Liver (tissue), 9 donors: Measurements from ENCODE around the gene HIKESHI. TPM values are rescaled to one million over a fixed set of nuclear protein-coding genes. Genes with fewer than 3 reads are reported as not detected.

ENCODE experiments used
- DNase-seq: peaks from one replicate; pipeline ENCODE4 v3.0.0-alpha.2; 2017; ENCODE audit warnings: low spot score
- H3K27ac ChIP-seq, 2 donors: one replicate each; pipeline ENCODE4 v1.7.0; 2013; ENCODE audit warnings: inconsistent platforms in 2 of 2, low read length in 2 of 2, control low read depth in 1 of 2, low read depth in 1 of 2, mild to moderate bottlenecking in 1 of 2
- H3K27me3 ChIP-seq, 4 donors: one replicate each; pipeline versions ENCODE4 v1.6.1 to v1.7.0; 2013; ENCODE audit warnings: low read length in 3 of 4, inconsistent platforms in 1 of 4, mild to moderate bottlenecking in 1 of 4, moderate library complexity in 1 of 4; ENCODE audit not compliant: control insufficient read depth in 4 of 4, insufficient read depth in 4 of 4
- H3K36me3 ChIP-seq, 4 donors: one replicate each; pipeline versions ENCODE4 v1.6.1 to v1.7.0; 2013; ENCODE audit warnings: low read length in 3 of 4, mild to moderate bottlenecking in 3 of 4, low read depth in 1 of 4, moderate library complexity in 1 of 4; ENCODE audit not compliant: control insufficient read depth in 4 of 4, insufficient read depth in 3 of 4
- H3K4me1 ChIP-seq, 4 donors: one replicate each; pipeline versions ENCODE4 v1.6.1 to v1.7.0; 2013; ENCODE audit warnings: low read length in 3 of 4, mild to moderate bottlenecking in 3 of 4, moderate library complexity in 1 of 4; ENCODE audit not compliant: control insufficient read depth in 4 of 4, insufficient read depth in 4 of 4
- H3K4me3 ChIP-seq, 3 donors: one replicate each; pipeline versions ENCODE4 v1.6.1 to v1.7.0; 2013; ENCODE audit warnings: low read length in 3 of 3, control low read depth in 1 of 3, low read depth in 1 of 3, mild to moderate bottlenecking in 1 of 3
- H3K9ac ChIP-seq, 2 donors: one replicate each; pipeline ENCODE4 v1.7.0; 2013; ENCODE audit warnings: low read length in 2 of 2, mild to moderate bottlenecking in 2 of 2, moderate library complexity in 2 of 2, control low read depth in 1 of 2, low read depth in 1 of 2
- H3K9me3 ChIP-seq, 4 donors: one replicate each; pipeline versions ENCODE4 v1.6.1 to v1.7.0; 2013; ENCODE audit warnings: low read length in 3 of 4; ENCODE audit not compliant: control insufficient read depth in 4 of 4
- ATF3 ChIP-seq: IDR thresholded peaks from 2 replicates; pipeline ENCODE4 v1.6.1; 2016; ENCODE audit warnings: antibody characterized with exemption
- CTCF ChIP-seq: fragments of 150-350 bp; IDR thresholded peaks from 2 replicates; pipeline ENCODE4 v1.5.1; 2017; ENCODE audit warnings: improper control_type of control experiment, low read depth, low read length; ENCODE audit not compliant: missing input control
- EGR1 ChIP-seq, 2 donors: IDR thresholded peaks; 2 replicates each; pipeline ENCODE4 v1.6.1; 2016 to 2018; ENCODE audit warnings: antibody characterized with exemption in 2 of 2, low read depth in 2 of 2
- FOXA1 ChIP-seq: IDR thresholded peaks from 2 replicates; pipeline ENCODE4 v1.6.1; 2016; ENCODE audit warnings: antibody characterized with exemption
- FOXA2 ChIP-seq: IDR thresholded peaks from 2 replicates; pipeline ENCODE4 v1.6.1; 2016; ENCODE audit warnings: antibody characterized with exemption
- GABPA ChIP-seq, 2 donors: IDR thresholded peaks in 1 of 2; conservative IDR thresholded peaks in 1 of 2; 2 replicates each; pipeline ENCODE4 v1.6.1; 2016; ENCODE audit warnings: antibody characterized with exemption in 2 of 2, mild to moderate bottlenecking in 1 of 2, moderate library complexity in 1 of 2
- HNF4A ChIP-seq, 2 donors: conservative IDR thresholded peaks; 2 replicates each; pipeline ENCODE4 v1.6.1; 2016; ENCODE audit warnings: antibody characterized with exemption in 2 of 2, mild to moderate bottlenecking in 2 of 2
- JUND ChIP-seq, 2 donors: IDR thresholded peaks; 2 replicates each; pipeline ENCODE4 v1.6.1; 2016; ENCODE audit warnings: antibody characterized with exemption in 2 of 2
- MAX ChIP-seq: IDR thresholded peaks from 2 replicates; pipeline ENCODE4 v1.6.1; 2016; ENCODE audit warnings: antibody characterized with exemption
- NR2F2 ChIP-seq: IDR thresholded peaks from 2 replicates; pipeline ENCODE4 v1.6.1; 2016; ENCODE audit warnings: antibody characterized with exemption
- REST ChIP-seq: IDR thresholded peaks from 2 replicates; pipeline ENCODE4 v1.6.1; 2016; ENCODE audit warnings: antibody characterized with exemption, mild to moderate bottlenecking
- RXRA ChIP-seq, 2 donors: IDR thresholded peaks; 2 replicates each; pipeline ENCODE4 v1.6.1; 2017 to 2018; ENCODE audit warnings: antibody characterized with exemption in 2 of 2, mild to moderate bottlenecking in 1 of 2
- SP1 ChIP-seq: IDR thresholded peaks from 2 replicates; pipeline ENCODE4 v1.6.1; 2018; ENCODE audit warnings: antibody characterized with exemption, mild to moderate bottlenecking
- TAF1 ChIP-seq: conservative IDR thresholded peaks from 2 replicates; pipeline ENCODE4 v1.6.1; 2016; ENCODE audit warnings: antibody characterized with exemption, mild to moderate bottlenecking
- YY1 ChIP-seq: IDR thresholded peaks from 2 replicates; pipeline ENCODE4 v1.6.1; 2016; ENCODE audit warnings: antibody characterized with exemption, mild to moderate bottlenecking
- ZBTB33 ChIP-seq: IDR thresholded peaks from 2 replicates; pipeline ENCODE4 v1.6.1; 2016; ENCODE audit warnings: antibody characterized with exemption
- WGBS: extraction: QIAGEN DNeasy Blood & Tissue Kit; methylation state at CpG from one replicate; pipeline ENCODE4 v1.1.7; 2013; 5-methylcytosine and 5-hydroxymethylcytosine counted together
- polyA plus RNA-seq, 2 donors: library from polyadenylated mRNA; stranded (reverse) in 1 of 2; unstranded in 1 of 2; fragments of 200-250 nt in 1 of 2; fragments of >200 nt in 1 of 2; fragmentation: Nextera tagmentation in 1 of 2; extraction: Ambion mirVana in 1 of 2; gene quantifications; one replicate each; pipeline versions ENCODE4 v1.2.1 to v1.2.3, GENCODE V29; 2013 to 2015
- total RNA-seq, 2 donors: library from RNA; depleted of rRNA; stranded (reverse); fragments of >200 nt; gene quantifications; one replicate each; pipeline ENCODE4 v1.2.3, GENCODE V29; 2014
- donor health status: healthy.
- donor health status: healthy.
- donor health status: healthy.
- donor health status: healthy.
- donor health status: healthy.

HIKESHI gene
- total and polyA plus RNA-seq, 4 donors = 13.3 to 23.3 (median 20.3) TPM

GRCh38 chr11:86256608-86257007 is 45.4 kb upstream of the HIKESHI start:
- TF ChIP-seq ZBTB33 (no peak), ATF3 (no peak), EGR1 (IDR thresholded peaks at IDR 0.05; ENCODE audit: low read depth in 2 of 2) (no peak), SP1 (no peak), HNF4A (conservative IDR thresholded peaks at IDR 0.05) (no peak), FOXA1 (no peak), RXRA (IDR thresholded peaks at IDR 0.05) (no peak), JUND (IDR thresholded peaks at IDR 0.05) (no peak), MAX (no peak), CTCF (no peak), GABPA (IDR thresholded peaks at IDR 0.05 in 1 of 2, conservative IDR thresholded peaks at IDR 0.05 in 1 of 2) (no peak), TAF1 (no peak), YY1 (no peak), REST (no peak), NR2F2 (no peak), FOXA2 (no peak)
- H3K9ac ChIP-seq = no peak overlapping the region
- H3K27ac ChIP-seq = no peak overlapping the region
- no peaks in the 10 kb centered on the region for H3K9me3 ChIP-seq
- H3K4me1 ChIP-seq = no peaks in the 10 kb centered on the region
- peaks cover 0 to 14% (median 10%) of the 10 kb centered on the region in 4 donors for H3K36me3 ChIP-seq
- DNase-seq = no peak
- WGBS = 63% methylated on average over 6 of the region's 6 CpGs
- no peak overlapping the region for H3K4me3 ChIP-seq
- H3K27me3 ChIP-seq = no peaks in the 10 kb centered on the region

GRCh38 chr11:86257446-86257845 is 44.6 kb upstream of the HIKESHI start:
- Histone ChIP-seq H3K9ac (no peak overlapping the region), H3K4me3 (no peak overlapping the region), H3K4me1 (no peaks in the 10 kb centered on the region), H3K27ac (no peak overlapping the region), H3K9me3 (no peaks in the 10 kb centered on the region), H3K27me3 (no peaks in the 10 kb centered on the region), H3K36me3 (peaks cover 0 to 16% (median 8%) of the 10 kb centered on the region in 4 donors)
- DNase-seq = no peak
- no peak for TF ChIP-seq FOXA2
- TF ChIP-seq YY1 = no peak
- TF ChIP-seq NR2F2 = no peak
- TF ChIP-seq SP1 = no peak
- no peak for TF ChIP-seq FOXA1
- no peak for TF ChIP-seq REST
- no peak for TF ChIP-seq CTCF
- no peak for TF ChIP-seq RXRA (IDR thresholded peaks at IDR 0.05)
